Limb (tissue), 2 donors: Measurements from ENCODE around the gene PCDHB2.
A peak's percentile ranks its signal among the peaks of the same experiment; 100 is the strongest.
"Not testable (repeated sequence)": the region's sequence is repeated elsewhere in the genome, so short reads cannot be mapped to it uniquely, and the experiment has no call there.

Experiments
- DNase-seq, 2 donors: peaks; one replicate each; pipeline ENCODE4 v3.0.0-alpha.2; 2016; ENCODE audit errors: extremely low spot score in 2 of 2

The PCDHB2 gene

DNA sequence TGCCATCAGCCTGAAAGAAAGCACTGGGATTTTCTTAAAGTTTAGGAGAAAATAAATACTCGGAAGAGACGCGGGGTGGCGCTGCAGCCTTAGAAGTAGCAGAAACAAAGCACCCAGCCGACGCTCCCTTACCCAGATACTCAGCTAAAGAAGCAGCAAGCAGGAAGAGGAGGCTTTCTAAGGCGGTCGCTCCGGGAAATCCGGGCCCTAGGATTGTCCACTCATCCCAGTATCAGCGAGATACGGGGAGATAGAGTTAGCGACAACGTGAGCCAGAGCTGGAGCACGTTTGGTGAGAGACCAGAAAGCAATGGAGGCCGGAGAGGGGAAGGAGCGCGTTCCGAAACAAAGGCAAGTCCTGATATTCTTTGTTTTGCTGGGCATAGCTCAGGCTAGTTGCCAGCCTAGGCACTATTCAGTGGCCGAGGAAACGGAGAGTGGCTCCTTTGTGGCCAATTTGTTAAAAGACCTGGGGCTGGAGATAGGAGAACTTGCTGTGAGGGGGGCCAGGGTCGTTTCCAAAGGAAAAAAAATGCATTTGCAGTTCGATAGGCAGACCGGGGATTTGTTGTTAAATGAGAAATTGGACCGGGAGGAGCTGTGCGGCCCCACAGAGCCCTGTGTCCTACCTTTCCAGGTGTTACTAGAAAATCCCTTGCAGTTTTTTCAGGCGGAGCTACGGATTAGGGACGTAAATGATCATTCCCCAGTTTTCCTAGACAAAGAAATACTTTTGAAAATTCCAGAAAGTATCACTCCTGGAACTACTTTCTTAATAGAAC, at the start of gene PCDHB2:
TSS of gene PCDHB2 (plus strand) at position 135 of the 782 bp plus-strand sequence. CDS start at position 311, 176 bp downstream.
- no peak for DNase-seq

DNA sequence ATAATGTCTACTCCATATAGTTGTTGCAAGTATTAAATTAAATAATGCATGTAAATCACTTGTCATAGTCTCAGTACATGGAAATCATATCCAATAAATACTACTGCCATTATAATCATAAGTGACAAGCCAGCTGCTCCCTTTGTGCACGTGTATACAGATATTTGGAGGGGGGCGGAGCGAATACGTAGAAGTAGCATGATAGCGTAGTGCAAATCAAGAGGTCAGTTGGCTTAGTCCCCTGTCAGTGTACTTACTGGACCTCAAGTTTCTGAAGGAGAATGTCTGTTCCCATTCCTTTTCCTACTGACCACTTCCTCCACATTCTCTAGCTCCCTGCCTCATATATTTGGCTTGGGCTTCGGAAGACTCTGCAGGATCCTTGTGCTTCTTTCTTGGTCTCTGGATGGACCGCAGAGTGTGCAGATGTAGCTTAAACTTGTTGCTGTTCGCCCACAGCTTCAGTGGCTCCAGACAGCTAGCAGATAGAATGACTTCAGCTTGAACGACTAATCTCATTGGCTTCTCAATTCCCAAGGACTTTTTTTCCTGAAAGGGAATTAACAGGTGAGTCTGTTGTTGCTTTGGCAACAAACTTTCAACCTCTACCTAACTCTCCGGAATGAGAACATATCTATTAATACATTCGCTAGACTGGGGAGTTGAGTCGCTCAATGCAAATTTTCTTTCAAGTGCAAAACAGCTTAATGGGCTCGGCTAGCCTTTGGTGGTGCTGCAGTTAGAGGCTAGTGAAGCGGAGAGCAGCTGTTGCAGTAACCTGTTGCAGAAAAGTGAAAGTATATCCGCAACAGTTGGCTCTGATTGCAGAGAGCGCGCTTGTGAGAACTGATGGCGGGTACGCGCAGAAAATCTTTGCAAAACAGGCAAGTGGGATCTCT, 43.5 kb upstream of the PCDHB2 start, which contains the start of gene PCDHB1:
TSS of gene PCDHB1 (plus strand) at position 753 of the 899 bp plus-strand sequence. CDS start at position 850, 97 bp downstream.
- DNase-seq = peak in 1 of 2 donors; percentile 21

DNA sequence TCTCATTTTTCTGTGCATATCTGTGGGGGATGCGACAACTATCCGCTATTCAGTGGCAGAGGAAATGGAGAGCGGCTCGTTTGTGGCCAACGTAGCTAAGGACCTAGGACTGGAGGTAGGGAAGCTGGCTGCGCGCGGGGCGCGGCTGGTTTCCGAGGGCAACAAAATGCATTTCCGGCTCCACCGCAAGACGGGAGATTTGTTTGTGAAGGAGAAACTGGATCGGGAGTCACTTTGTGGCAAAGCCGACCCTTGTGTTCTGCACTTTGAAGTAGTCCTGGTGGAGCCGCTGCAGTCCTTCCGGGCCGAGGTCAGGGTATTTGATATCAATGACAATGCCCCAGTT, 42.9 kb upstream of the PCDHB2 start:
- DNase-seq = no peak

DNA sequence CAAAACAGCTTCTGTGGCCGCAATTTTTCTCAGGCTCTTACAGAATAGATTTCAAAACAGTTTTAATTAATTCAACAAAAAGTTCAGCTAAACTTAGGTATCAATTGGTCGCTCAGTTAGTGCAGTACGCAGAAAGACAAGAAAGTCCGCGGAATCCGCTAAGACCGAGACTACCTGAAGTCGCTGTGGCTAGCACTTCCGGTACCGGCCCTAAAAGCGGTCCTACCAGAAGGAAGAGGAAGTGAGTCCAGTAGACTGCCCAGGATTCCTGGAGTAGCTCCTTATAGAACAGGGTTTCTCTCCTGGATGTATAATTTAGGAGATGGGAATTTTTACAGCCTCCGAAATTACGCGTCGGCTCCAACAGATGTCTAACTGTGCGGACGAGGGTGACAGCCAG, 16.6 kb upstream of the PCDHB2 start:
- DNase-seq = no peak

DNA sequence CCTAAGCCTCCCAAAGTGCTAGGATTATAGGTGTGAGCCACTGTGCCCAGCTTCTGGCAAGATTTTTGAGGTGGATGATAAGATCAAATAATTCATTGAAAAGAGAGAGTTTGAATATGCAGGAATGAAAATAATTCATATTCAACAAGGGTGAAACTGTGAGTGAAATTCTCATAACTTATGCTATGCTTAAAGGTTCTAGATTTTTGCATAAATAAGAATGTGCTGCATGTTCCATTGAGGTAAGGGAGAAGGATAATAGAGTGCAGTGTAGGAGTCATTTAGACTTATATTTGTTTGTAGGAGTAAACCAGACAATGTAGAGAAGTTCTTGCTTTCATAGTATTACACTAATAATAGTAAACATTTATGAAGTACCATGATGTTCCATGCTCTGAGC, 12.2 kb upstream of the PCDHB2 start:
- no peak for DNase-seq

DNA sequence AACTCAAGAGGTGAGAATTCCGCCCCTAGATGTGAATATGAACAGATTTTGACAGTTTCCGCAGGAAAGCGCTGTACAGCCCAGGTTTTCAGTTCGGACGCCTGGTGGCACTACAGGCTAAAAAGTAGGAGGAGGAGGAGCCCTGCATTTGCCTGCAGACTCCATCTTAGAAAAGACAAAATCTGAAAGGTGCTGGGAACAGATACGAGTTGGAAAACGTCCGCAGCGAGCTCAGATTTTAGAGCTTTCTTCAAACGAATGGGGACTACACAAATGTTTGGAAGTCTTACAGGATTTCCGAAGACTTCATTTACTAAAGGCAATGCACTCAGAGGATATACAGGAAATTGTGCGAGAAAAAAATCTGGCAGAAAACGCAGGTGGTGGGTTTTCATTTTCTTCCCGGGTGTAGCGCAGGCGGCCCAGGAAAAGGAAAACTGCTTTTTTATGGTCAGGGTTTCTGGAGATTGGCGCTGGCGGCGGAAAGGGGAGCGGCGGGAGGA, 9.9 kb upstream of the PCDHB2 start:
- DNase-seq = peak; percentile 8 to 26

DNA sequence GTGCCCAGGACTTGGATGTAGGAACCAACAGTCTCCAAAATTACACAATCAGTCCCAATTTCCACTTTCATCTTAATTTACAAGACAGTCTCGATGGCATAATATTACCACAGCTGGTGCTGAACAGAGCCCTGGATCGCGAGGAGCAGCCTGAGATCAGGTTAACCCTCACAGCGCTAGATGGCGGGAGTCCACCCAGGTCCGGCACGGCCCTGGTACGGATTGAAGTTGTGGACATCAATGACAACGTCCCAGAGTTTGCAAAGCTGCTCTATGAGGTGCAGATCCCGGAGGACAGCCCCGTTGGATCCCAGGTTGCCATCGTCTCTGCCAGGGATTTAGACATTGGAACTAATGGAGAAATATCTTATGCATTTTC, 837 bp downstream of the PCDHB2 start:
- no peak for DNase-seq

DNA sequence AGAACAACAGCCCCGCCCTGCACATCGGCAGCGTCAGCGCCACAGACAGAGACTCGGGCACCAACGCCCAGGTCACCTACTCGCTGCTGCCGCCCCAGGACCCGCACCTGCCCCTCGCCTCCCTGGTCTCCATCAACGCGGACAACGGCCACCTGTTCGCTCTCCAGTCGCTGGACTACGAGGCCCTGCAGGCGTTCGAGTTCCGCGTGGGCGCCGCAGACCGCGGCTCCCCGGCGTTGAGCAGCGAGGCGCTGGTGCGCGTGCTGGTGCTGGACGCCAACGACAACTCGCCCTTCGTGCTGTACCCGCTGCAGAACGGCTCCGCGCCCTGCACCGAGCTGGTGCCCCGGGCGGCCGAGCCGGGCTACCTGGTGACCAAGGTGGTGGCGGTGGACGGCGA, 1.8 kb downstream of the PCDHB2 start:
- not testable (repeated sequence) for DNase-seq

DNA sequence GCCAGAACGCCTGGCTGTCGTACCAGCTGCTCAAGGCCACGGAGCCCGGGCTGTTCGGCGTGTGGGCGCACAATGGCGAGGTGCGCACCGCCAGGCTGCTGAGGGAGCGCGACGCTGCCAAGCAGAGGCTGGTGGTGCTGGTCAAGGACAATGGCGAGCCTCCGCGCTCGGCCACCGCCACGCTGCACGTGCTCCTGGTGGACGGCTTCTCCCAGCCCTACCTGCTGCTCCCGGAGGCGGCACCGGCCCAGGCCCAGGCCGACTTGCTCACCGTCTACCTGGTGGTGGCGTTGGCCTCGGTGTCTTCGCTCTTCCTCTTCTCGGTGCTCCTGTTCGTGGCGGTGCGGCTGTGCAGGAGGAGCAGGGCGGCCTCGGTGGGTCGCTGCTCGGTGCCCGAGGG, 2.2 kb downstream of the PCDHB2 start:
- not testable (repeated sequence) for DNase-seq

DNA sequence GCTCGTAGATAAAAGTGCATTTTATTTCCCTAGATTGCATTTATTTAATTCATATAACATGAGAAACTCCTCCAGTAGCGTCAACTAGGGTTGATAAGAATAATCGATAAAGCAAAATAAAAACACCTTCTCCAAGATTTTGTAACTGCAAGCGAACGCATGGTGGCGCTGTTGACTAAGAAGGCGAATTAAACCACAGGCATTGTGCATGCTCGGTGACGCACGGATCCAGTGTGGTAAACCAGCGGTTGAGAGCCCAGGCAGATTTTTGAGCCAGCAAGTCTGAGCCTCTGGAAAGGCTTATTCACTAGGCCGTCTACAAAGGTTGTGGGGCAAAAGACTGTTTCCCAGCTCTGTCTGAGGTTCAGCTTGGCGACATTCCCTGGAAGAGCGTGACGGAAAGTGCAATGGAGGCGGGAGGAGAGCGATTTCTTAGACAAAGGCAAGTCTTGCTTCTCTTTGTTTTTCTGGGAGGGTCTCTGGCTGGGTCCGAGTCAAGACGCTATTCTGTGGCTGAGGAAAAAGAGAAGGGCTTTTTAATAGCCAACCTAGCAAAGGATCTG, 5.9 kb downstream of the PCDHB2 start, which contains the start of gene PCDHB3:
TSS of gene PCDHB3 (plus strand) at position 231 of the 563 bp plus-strand sequence. CDS start at position 408, 177 bp downstream.
- peak in 1 of 2 donors; percentile 44 for DNase-seq

DNA sequence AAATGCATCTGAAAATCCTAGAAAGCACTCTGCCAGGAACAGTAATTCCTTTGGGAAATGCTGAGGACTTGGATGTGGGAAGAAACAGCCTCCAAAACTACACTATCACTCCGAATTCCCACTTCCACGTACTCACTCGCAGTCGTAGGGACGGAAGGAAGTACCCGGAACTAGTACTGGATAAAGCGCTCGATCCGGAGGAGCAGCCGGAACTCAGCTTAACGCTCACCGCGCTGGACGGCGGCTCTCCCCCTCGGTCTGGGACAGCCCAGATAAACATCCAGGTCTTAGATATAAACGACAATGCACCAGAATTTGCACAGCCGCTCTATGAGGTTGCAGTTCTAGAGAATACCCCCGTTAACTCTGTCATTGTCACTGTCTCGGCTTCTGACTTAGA, 6.6 kb downstream of the PCDHB2 start:
- no peak for DNase-seq

DNA sequence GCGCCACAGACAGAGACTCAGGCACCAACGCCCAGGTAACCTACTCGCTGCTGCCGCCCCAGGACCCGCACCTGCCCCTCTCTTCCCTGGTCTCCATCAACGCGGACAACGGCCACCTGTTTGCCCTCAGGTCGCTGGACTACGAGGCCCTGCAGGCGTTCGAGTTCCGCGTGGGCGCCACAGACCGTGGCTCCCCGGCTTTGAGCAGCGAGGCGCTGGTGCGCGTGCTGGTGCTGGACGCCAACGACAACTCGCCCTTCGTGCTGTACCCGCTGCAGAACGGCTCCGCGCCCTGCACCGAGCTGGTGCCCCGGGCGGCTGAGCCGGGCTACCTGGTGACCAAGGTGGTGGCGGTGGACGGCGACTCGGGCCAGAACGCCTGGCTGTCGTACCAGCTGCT, 7.7 kb downstream of the PCDHB2 start:
- DNase-seq = not testable (repeated sequence)

DNA sequence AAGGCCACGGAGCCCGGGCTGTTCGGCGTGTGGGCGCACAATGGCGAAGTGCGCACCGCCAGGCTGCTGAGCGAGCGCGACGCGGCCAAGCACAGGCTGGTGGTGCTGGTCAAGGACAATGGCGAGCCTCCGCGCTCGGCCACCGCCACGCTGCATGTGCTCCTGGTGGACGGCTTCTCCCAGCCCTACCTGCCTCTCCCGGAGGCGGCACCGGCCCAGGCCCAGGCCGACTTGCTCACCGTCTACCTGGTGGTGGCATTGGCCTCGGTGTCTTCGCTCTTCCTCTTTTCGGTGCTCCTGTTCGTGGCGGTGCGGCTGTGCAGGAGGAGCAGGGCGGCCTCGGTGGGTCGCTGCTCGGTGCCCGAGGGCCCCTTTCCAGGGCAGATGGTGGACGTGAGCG, 8.1 kb downstream of the PCDHB2 start:
- DNase-seq = not testable (repeated sequence)

DNA sequence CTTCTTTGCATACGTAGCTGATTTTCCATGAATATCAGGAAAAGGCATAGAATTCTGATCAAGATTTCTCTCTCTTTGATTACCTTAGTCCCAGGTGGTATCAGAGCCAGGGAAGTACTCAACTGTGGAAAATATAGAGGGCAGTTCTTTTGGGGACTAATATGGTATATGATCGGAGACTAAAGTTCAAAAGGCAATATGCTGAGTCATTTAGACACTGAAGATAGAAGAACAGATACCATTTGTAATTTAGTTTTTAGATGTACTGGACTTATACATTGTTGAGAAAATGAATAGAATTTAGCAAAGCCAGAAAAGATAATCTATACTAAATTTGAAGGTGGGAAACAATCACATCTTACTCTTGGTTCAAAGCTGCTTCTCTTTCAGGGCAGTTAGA, 10.9 kb downstream of the PCDHB2 start:
- no peak for DNase-seq

DNA sequence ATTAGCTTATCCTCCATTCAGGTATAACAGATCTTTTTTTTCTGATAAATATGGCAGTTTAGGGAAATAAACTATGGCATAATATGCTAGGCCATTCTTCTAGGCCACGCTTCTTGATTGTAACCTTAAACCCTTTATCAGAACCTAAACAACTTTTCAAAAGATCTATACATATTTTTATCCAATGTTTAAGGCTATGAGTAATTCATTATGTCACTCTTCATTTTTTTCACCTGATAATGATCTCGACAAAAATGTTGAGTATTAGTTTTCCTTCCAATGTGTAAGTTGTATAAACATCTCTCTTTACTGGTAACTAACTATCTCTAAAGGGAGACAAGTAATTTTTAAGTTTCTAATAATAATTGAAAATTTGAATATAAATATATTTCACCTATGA, 24.8 kb downstream of the PCDHB2 start:
- no peak for DNase-seq

DNA sequence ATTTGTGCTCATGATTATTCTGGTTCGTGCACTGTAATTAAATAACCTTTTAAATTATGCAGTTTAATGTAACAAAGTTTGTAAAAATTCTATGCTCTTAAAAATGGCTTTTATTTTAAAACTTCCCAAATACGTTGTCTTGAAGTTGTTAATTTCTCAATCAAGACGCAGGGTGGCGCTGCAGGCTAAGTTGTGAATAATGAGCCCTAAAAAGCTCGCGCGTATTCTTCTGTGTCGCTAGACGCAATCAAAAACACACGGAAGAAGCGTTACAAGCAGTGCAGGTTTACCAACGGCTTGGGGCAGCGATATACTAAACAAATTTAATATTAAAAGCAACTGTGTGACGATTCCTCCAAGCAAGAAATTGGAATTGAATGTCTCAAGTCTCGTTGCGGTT, 27.1 kb downstream of the PCDHB2 start, which contains the start of gene PCDHB4:
TSS of gene PCDHB4 (plus strand) at position 256 of the 400 bp plus-strand sequence. CDS start 181 bp downstream, outside the sequence.
- DNase-seq = no peak

DNA sequence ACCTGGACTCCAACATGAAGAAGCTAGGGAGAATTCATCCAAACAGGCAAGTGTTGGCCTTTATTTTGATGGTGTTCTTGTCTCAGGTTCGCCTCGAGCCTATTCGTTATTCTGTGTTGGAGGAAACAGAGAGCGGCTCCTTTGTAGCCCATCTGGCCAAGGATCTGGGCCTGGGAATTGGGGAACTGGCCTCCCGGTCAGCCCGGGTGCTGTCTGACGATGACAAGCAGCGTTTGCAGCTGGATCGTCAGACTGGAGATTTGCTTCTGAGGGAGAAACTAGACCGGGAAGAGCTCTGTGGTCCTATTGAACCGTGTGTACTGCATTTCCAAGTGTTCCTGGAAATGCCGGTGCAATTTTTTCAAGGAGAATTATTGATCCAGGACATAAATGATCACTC, 27.6 kb downstream of the PCDHB2 start:
- DNase-seq = no peak

DNA sequence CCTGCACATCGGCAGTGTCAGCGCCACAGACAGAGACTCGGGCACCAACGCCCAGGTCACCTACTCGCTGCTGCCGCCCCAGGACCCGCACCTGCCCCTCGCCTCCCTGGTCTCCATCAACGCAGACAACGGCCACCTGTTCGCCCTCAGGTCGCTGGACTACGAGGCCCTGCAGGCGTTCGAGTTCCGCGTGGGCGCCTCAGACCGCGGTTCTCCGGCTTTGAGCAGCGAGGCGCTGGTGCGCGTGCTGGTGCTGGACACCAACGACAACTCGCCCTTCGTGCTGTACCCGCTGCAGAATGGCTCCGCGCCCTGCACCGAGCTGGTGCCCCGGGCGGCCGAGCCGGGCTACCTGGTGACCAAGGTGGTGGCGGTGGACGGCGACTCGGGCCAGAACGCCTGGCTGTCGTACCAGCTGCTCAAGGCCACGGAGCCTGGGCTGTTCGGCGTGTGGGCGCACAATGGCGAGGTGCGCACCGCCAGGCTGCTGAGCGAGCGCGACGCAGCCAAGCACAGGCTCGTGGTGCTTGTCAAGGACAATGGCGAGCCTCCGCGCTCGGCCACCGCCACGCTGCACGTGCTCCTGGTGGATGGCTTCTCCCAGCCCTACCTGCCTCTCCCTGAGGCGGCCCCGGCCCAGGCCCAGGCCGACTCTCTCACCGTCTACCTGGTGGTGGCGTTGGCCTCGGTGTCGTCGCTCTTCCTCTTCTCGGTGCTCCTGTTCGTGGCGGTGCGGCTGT, 29.2 kb downstream of the PCDHB2 start:
- not testable (repeated sequence) for DNase-seq

DNA sequence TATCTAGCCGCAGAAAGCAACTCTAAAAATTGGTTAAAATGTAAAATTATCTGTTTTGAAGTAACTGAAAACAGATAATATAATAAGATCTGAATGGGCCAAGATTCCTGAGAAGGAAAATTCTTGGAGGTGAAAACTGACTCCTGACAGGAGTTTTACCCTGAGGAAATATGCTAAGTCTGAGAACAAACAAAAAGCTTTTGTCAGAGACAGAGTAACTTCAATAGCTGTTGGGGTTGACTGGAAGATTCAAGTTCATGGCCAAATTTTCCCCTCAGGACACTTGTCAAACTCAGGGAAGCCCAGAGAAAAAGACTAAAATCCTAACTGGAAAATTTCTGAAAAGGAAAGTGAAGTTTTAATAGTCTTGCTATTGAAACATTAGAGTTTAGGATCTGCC, 32.9 kb downstream of the PCDHB2 start:
- no peak for DNase-seq

DNA sequence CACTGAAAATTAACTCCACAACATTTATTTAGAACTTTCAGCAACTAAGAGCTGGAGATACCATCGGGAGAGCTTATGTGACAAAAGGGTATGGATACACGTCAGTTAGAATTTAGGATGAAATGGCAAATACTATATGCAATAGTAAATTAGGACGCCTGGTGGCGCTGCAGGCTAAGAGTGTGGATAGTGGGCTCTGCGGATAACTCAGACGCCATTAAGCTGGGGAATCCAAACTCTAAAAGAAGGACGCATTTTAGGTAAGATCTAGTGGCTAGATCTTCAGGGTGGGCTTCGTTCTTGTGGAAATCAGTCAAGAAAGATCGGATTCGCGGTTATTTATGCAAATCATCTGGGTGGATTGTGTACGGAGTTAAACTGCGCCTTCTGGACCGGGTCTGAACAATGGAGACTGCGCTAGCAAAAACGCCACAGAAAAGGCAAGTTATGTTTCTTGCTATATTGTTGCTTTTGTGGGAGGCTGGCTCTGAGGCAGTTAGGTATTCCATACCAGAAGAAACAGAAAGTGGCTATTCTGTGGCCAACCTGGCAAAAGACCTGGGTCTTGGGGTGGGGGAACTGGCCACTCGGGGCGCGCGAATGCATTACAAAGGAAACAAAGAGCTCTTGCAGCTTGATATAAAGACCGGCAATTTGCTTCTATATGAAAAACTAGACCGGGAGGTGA, 40.8 kb downstream of the PCDHB2 start, which contains the start of gene PCDHB5:
TSS of gene PCDHB5 (plus strand) at position 177 of the 688 bp plus-strand sequence. CDS start at position 406, 229 bp downstream.
- DNase-seq = no peak
